Measurements from ENCODE around the gene FADS1. TPM values are rescaled to one million over a fixed set of nuclear protein-coding genes. Genes with fewer than 3 reads are reported as not detected.

The FADS1 gene
- total RNA-seq, 1 donor from 2014 or later = 64.7 TPM

GRCh38 chr11:61827571-61828378 is 11.0 kb upstream of the FADS1 start, which contains the start of gene FADS2:
TSS of gene FADS2 (plus strand) at chr11:61828300. CDS start at chr11:61828391, 91 bp downstream.
- no peak for DNase-seq (ENCODE audit: extremely low read depth, low read depth, low spot score)

DNA sequence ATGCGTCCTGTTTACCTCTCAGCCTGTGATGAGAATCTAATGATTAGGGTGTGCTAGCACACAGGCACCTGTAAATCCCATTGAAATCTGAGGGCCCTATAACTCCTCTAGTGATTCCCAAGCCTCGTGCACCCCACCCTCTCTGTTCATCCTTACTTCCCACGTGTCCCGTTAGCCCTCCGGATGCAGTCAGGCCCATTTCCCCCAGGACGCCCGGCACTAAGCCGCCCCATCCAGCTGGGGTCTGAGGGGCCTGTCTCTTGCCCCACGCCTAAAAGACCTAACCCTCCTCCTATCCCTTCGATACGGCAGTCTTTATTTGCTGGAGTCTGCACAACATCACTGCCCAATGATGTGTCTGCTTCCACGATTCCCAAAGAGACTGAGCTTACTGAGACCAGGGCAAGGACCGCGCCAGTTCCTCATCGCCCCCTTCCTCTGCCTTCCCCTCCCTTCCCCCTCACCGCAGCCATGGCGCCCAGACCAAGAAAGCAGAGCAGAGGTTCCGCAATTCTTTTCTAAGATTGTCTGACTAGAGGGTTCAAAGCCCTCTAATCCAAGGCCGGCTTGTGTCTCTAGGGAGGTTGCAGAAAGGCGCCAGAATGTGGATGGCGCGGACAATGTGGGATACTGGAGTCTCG is 10.2 kb upstream of the FADS1 start:
- DNase-seq (ENCODE audit: extremely low read depth, low read depth, low spot score) = no peak

DNA sequence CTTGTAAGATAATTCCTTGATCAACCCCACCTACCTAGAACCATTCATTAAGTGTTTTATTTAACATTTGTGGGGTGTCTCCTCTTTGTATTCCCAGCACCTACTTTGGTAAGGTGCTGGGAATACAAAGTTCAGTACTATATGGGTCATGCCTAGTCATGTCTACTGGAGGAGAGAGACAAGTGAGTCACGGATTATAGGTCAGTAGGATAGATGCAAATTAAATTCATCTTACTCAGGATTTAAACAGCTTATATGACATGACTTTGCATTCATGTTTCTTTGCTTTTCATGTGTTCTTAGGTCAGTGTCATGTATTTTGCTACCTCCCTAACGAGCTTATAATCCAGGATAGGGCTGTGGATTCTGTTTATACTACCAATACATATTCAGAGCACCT is 3.4 kb upstream of the FADS1 start:
- DNase-seq (ENCODE audit: extremely low read depth, low read depth, low spot score) = no peak

DNA sequence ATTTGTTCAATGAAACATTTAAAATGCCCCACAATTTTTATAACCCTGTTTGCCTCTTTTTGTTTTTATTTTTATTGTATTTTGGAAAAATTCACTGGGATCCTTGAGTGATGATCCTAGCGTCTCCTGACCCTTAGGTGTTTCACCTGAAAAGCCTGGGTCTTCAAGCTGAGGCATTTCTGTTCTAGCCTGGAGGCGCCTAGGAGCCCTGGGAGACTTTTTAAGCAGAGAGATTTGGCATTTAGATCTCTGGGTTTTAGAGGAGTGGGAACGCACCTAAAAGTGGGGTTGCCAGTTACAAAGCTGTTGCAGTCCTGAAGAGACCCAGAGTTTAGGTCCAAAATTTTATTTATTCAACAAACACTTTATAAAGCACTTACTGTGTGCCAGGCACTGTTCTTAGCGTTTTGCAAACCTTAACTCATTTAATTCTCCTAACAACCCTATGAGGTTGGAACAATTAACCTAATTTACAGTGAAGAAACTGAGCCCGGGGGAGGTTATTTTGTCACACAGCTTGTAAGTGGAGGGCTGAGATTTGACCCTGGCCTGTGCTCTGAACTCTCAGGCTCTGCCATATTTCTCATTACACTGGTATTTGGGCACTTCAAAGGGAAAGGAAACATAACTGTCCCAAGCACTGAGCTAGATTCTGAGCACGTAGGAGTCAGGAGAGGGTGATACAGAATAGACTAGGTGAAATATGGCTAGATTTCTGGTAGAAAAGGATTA is 834 bp upstream of the FADS1 start:
- DNase-seq (ENCODE audit: extremely low read depth, low read depth, low spot score) = no peak

DNA sequence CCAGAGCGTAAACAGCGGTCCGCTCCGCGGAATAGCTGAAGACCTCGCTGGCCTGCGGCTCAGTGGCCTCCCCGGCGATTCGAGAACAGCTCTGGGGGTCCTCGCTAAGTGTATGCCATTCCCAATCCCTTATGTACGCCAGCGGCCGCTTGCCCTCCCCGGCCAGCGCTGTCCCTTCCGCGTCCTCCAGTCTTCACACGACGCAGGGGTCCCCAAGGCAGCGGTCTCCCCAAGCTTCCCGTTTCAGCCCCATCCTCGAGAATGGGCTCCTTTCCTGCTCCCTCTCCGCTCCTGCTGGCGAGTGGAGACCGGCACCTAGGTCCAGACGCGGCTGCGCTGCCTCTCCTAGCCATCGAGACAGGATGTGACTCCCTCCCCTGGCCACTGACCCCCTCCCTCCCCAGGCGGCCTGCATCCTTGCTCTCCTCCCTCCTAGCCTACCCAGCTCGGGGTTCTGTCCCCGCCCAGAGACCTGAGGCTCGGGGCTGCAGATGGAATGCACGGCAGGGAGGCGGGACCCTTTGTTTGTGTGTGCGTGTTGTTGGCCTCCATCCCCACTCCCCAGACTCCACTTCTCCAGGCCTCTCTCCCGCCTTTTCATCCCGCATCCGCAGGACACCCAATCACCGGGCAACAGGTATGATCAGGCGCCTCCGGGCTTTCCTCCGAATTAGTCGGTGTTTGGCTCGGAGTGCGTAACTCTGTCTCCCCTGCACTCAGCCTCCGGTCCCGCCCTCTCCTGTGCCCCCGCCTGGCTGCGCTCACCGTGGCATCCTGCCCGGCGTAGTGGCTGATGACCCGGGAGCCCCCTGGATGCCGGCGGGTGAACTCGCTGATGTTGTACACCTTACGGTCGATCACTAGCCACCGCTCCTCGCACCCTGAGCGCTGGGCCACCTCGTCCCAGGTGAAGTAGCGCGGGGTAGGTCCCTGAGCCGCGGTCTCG is 740 bp downstream of the FADS1 start:
- DNase-seq (ENCODE audit: extremely low read depth, low read depth, low spot score) = no peak

DNA sequence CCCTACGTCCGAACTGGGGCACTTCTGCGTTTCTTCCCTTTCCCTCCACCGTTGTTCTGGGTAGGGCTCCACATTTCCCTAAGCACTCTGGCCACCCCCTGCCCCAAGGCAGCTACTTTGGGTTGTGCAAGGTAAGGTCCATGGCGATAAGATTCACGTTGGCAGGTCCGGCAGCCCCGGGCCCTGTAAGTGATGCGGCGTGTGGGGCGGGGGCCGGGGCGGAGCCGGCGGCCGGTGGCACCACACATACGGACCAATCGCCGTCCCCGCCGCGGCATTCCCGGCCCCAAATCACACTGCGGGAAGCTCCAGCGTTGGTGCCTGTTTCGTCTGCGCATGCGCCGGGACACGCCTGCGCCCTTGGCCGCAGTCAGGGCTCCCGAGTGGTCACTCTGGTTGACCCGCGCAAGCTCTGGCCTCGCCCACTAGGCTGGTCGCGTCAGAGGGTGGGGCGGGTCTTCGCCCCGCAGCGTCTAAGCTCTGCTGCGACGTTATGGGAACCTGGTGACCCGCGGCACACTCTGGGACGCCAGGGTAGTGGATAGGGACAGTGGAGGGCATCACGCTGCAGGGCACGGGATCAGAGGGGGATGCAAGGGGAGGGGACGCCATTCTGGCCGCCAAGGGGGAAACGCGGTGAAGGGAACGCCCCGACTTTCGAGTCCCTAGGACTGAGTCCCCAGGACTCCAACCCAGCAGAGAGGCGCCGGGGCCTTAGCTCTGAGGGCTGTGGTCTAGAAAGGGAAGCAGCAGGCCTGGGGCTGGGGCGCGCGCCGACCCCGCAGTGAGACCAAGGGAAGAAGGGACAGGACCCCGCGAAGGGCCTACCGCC is 1.6 kb downstream of the FADS1 start:
- DNase-seq (ENCODE audit: extremely low read depth, low read depth, low spot score) = no peak

DNA sequence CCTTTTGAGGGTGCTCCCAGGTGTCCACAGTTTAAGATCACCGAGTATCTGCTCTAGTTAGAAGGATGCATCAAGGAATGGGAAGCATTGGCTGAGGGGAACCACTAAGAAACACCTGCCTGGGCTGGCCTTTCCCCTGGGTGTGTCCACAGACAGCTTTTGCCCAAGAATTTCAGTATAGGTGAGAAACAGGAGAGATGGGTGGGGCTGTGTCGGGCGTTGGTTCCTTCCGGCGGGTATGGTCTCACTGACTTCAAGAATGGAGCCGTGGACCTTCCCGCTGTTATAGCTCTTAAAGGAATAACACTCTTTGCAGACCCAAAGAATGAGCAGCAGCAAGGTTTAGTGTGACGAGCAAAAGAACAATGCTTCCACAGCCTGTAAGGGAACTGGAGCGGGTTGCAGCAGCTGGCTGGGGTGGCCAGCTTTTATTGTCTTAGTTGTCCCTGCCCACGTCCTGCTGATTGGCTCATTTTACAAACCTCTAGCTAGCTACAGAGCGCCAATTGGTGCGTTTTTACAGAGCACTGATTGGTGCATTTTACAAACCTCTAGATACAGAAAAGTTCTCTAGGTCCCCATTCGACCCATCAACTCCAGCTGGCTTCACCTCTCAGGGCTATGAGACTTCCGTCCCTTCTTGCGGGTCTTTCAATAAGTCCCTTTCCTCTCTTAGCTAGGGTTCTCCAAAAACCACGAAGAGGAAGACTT is 2.4 kb downstream of the FADS1 start:
- DNase-seq (ENCODE audit: extremely low read depth, low read depth, low spot score) = no peak

- DNase-seq (ENCODE audit: extremely low read depth, low read depth, low spot score) = no peak
Observed at GRCh38 chr11:61812736-61813411, 3.9 kb downstream of the FADS1 start.

DNA sequence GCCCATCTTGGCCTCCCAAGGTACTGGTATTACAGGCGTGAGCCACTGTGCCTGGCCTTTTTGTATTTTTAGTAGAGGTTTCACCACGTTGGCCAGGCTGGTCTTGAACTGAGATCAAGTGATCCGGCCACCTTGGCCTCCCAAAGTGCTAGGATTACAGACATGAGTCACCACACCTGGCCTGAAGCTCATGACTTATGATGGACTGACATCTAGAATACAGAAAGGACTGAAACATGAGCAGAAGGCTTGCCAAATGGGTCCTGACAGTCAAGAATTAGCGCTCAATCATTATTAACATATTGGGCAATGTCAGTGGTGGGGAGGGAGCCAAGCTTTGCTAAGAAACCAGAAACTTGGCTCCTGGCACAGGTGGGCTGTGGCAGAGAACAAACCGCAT is 5.0 kb downstream of the FADS1 start:
- no peak for DNase-seq (ENCODE audit: extremely low read depth, low read depth, low spot score)

GRCh38 chr11:61810671-61811175 is 6.1 kb downstream of the FADS1 start:
- DNase-seq (ENCODE audit: extremely low read depth, low read depth, low spot score) = no peak

GRCh38 chr11:61806785-61807184 is 10.0 kb downstream of the FADS1 start:
- no peak for DNase-seq (ENCODE audit: extremely low read depth, low read depth, low spot score)

- no peak for DNase-seq (ENCODE audit: extremely low read depth, low read depth, low spot score)
Observed at GRCh38 chr11:61805146-61805545, 11.7 kb downstream of the FADS1 start.

DNA sequence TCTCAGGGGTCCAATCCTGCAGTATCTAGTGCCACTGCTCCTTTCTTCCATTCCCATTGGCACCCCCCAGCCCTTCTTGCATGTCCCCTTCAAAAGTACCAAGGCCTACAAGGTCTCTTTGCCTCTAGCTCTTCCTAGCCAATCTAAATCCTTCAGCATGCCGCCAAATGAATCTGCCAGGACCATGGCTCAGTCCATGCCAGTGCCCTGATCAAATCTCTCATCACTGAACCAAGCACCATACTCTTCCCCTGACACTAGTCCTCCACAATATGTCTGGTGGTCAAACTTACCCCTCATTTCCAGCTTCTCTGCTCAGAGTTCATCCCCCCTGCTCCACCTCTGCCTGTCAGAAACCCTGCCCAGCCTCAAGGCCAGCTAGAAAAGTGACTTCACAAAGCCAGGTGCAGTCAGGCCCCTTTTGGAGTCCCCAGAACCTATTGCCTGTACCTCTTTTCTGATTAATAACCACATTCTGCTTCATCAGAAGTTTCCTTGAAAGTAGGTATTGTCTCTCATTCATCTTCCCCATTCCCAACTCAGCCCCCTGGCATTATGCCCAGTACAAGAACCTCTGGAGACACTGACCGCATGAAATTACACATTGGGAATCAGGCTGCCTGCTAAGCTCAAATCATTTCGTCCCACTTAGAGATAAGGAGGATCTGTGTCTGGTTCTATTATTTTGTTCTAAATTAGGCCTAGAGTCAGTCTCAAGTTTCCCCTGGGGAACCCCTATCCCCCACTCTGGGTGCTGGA is 12.7 kb downstream of the FADS1 start:
- no peak for DNase-seq (ENCODE audit: extremely low read depth, low read depth, low spot score)

DNA sequence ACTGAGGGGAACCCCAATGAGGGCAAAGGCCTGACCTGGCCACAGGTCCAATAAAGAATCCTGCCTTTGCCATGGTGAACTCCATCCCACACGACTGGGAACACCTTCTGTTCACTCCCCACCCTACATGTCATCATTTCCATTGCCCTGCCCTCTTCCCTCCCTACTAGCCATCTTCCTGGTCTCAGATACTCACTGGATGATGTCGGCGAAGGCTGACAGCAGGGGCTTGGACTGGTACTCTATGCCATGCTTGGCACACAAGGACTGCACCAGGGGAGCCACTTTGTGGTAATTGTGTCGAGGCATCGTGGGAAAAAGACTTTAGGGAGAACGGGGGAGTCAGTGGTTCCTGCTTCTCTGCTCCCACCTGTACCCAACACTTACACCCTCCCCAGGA is 14.2 kb downstream of the FADS1 start:
- DNase-seq (ENCODE audit: extremely low read depth, low read depth, low spot score) = no peak

- no peak for DNase-seq (ENCODE audit: extremely low read depth, low read depth, low spot score)
Observed at GRCh38 chr11:61800331-61801281, 16.2 kb downstream of the FADS1 start.

DNA sequence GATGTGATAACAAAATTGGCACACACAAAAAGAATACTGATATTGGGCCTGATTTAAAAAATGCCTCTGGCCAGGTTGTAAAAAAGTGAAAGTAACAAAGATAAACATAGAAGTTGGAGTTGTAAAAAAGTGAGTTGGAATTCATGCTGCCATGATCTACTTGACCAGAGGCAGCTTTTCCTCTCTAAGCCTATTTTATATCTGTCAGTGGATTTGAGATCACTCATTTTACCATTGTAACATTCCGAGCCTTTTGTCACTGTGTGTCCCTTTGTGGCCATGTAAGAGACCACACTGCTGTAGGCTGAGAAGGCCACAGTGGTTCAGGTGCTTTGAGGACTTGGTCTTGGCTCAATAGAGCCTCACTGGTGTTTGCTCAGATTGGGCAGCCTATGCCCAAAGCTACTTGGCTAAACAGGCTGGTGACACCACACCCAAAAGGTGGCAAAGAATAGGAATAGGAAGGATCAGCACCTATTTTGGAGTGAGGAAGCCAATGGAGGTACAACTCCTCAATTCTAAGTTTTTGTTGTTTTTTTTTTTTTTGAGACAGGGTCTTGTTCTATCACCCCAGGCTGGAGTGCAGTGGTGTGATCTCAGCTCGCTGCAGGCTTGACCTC is 17.0 kb downstream of the FADS1 start:
- no peak for DNase-seq (ENCODE audit: extremely low read depth, low read depth, low spot score)
